CD8-positive, alpha-beta memory T cell (primary cell): ENCODE measurements around the gene SOWAHA. TPM values are rescaled to one million over a fixed set of nuclear protein-coding genes. Genes with fewer than 3 reads are reported as not detected.
"Not testable (repeated sequence)": the region's sequence is repeated elsewhere in the genome, so short reads cannot be mapped to it uniquely, and the experiment has no call there.

Experiments used
- CTCF ChIA-PET: fragments of 350-600 bp; sonication (Branson Sonifier 250); formaldehyde crosslinking; loops from one replicate; lab custom pipeline; 2021; ENCODE audit warnings: antibody characterized with exemption; lab: Charles Lee
- POLR2A ChIA-PET: fragments of 350-600 bp; sonication (Branson Sonifier 250); formaldehyde crosslinking; loops from one replicate; lab custom pipeline; 2021; ENCODE audit warnings: antibody characterized with exemption; lab: Charles Lee
- DNase-seq, 5 donors: peaks; one replicate each; pipeline versions ENCODE4 v3.0.0 to v3.0.0-alpha.2; 2020 to 2022; ENCODE audit warnings: mixed read lengths in 1 of 5
- H3K27ac ChIP-seq: one replicate; pipeline ENCODE4 v1.7.0; 2013; ENCODE audit warnings: low read depth, mild to moderate bottlenecking, low read length, moderate library complexity
- H3K27me3 ChIP-seq: 2 replicates; pipeline ENCODE4 v1.7.0; 2013; ENCODE audit warnings: low read length, mild to moderate bottlenecking; ENCODE audit not compliant: insufficient read depth, poor library complexity, severe bottlenecking
- H3K36me3 ChIP-seq: 2 replicates; pipeline ENCODE4 v1.7.0; 2013; ENCODE audit warnings: mild to moderate bottlenecking, low read length, moderate library complexity; ENCODE audit not compliant: insufficient read depth
- H3K4me1 ChIP-seq: 2 replicates; pipeline ENCODE4 v1.7.0; 2013; ENCODE audit warnings: mild to moderate bottlenecking, low read length, moderate library complexity; ENCODE audit not compliant: insufficient read depth
- H3K4me3 ChIP-seq: 2 replicates; pipeline ENCODE4 v1.7.0; 2013; ENCODE audit warnings: mild to moderate bottlenecking, low read length
- H3K9me3 ChIP-seq: 2 replicates; pipeline ENCODE4 v1.7.0; 2013; ENCODE audit warnings: mild to moderate bottlenecking, low read length
- H3K27ac Mint-ChIP-seq, 8 donors: one replicate each; pipeline ENCODE4 v1.8.0; 2020 to 2021; ENCODE audit warnings: mixed read lengths in 8 of 8, mild to moderate bottlenecking in 6 of 8, inconsistent platforms in 3 of 8, moderate library complexity in 3 of 8
- H3K27me3 Mint-ChIP-seq, 2 donors: one replicate each; pipeline ENCODE4 v1.8.0; 2020 to 2021; ENCODE audit warnings: mixed read lengths in 2 of 2, mild to moderate bottlenecking in 1 of 2, moderate library complexity in 1 of 2
- H3K36me3 Mint-ChIP-seq, 3 donors: one replicate each; pipeline ENCODE4 v1.8.0; 2020 to 2021; ENCODE audit warnings: mixed read lengths in 3 of 3, inconsistent platforms in 1 of 3, mild to moderate bottlenecking in 1 of 3
- H3K4me1 Mint-ChIP-seq, 3 donors: one replicate each; pipeline ENCODE4 v1.8.0; 2020 to 2021; ENCODE audit warnings: mixed read lengths in 3 of 3, inconsistent platforms in 1 of 3, mild to moderate bottlenecking in 1 of 3
- H3K4me3 Mint-ChIP-seq, 7 donors: one replicate each; pipeline ENCODE4 v1.8.0; 2020 to 2021; ENCODE audit warnings: mixed read lengths in 7 of 7, mild to moderate bottlenecking in 6 of 7, moderate library complexity in 4 of 7, inconsistent platforms in 2 of 7
- H3K9me3 Mint-ChIP-seq, 5 donors: one replicate each; pipeline ENCODE4 v1.8.0; 2020 to 2022; ENCODE audit warnings: mixed read lengths in 5 of 5, mild to moderate bottlenecking in 3 of 5, moderate library complexity in 2 of 5, inconsistent platforms in 1 of 5
- polyA plus RNA-seq: library from polyadenylated mRNA; unstranded; fragments of 300-500 nt; fragmentation: Illumina TruSeq; gene quantifications from one replicate; pipeline ENCODE4 v1.2.3, GENCODE V29; 2021
- total RNA-seq, 2 experiments: library from RNA; stranded (reverse); gene quantifications; one replicate each; pipeline ENCODE4 v1.2.3, GENCODE V29; 2021

Gene SOWAHA
- total and polyA plus RNA-seq, 3 experiments from 2014 or later: 0.07 TPM; not detected in 2

DNA sequence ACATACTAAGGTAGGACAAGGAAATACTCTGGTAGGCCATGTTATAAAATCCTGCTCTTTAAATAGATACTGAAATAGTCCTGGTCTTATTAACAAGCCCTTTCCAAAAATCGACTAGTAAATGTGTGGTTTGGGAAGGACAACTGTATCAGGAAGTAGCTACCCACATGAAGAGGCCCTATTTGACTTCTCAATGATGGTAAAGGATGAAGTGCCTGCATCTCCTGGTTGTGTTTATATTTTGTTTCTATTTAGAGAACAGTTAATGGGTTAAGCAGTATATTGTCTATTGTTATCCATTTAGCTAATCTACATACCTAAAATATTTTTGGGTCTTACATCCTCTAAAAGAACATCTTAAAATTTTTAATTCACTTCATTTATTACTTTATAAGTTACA lies 40.7 kb downstream of the SOWAHA start:
- CTCF ChIA-PET: interaction anchor here (1.0 kb wide), 1 partner anchor 24 kb away, joined by 3 read pairs; the partner anchor contains the start of gene SHROOM1
- Mint-ChIP-seq H3K9me3 (no peaks in the 10 kb centered on the region), H3K4me1 (no peaks in the 10 kb centered on the region), H3K27ac (no peak overlapping the region), H3K27me3 (peaks cover under 1 to 12% of the 10 kb centered on the region in 2 donors), H3K4me3 (no peak overlapping the region), H3K36me3 (peaks cover 0 to 4% (median 0%) of the 10 kb centered on the region in 3 donors)
- H3K4me3 ChIP-seq: no peak overlapping the region
- H3K27ac ChIP-seq: no peak overlapping the region
- H3K36me3 ChIP-seq: no peaks in the 10 kb centered on the region
- no peaks in the 10 kb centered on the region for H3K27me3 ChIP-seq
- no peaks in the 10 kb centered on the region for H3K4me1 ChIP-seq
- POLR2A ChIA-PET: no interaction called here
- no peaks in the 10 kb centered on the region for H3K9me3 ChIP-seq
- DNase-seq: no peak

DNA sequence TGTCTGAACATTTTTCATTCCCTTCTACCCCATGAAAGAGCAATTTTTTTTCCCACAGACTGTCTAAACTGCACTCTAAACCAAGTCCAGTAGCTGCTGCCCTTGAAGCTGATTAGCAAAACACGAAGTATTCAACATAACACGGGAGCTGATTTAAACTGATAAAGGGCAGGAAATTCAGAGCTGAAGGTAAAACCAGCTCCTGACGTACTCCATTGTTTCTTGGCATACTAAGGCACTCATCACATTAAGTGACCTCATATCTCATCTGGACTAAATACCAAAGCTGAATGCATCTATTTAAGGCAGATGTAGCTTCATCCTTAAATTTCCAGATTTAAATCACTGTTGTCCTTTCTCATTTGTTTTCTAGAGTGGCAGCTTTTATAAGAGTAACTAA lies 41.2 kb downstream of the SOWAHA start:
- ChIA-PET CTCF (interaction anchor here (1.0 to 1.8 kb wide), 2 partner anchors 24 to 34 kb away, joined by 3 to 4 read pairs; partner anchors contain the start of gene SHROOM1), POLR2A (no interaction called here)
- no peaks in the 10 kb centered on the region for H3K9me3 Mint-ChIP-seq
- no peak overlapping the region for H3K27ac Mint-ChIP-seq
- H3K4me1 Mint-ChIP-seq: no peaks in the 10 kb centered on the region
- peaks cover 3 to 12% of the 10 kb centered on the region in 2 donors for H3K27me3 Mint-ChIP-seq
- no peaks in the 10 kb centered on the region for H3K27me3 ChIP-seq
- no peak overlapping the region for H3K4me3 Mint-ChIP-seq
- H3K4me1 ChIP-seq: no peaks in the 10 kb centered on the region
- H3K36me3 ChIP-seq: no peaks in the 10 kb centered on the region
- H3K27ac ChIP-seq: no peak overlapping the region
- DNase-seq: no peak
- H3K36me3 Mint-ChIP-seq: peaks cover 0 to 4% (median 0%) of the 10 kb centered on the region in 3 donors
- no peak overlapping the region for H3K4me3 ChIP-seq
- H3K9me3 ChIP-seq: no peaks in the 10 kb centered on the region

DNA sequence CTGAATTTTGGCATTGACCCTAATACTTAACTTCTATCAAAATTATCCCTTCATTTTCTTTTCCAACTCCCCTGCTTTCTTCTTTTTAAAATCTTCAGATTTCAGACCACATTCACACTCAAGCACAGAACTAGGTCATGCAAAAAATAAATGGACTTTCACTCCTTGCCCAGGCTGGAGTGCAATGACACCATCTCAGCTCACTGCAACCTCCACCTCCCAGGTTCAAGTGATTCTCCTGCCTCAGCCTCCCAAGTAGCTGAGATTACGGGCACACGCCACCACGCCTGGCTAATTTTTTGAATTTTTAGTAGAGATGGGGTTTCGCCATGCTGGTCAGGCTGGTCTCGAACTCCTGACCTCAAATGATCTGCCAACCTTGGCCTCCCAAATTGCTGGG lies 41.9 kb downstream of the SOWAHA start:
- not testable (repeated sequence) for H3K4me3 ChIP-seq, H3K27ac ChIP-seq, H3K36me3 ChIP-seq, H3K27me3 ChIP-seq, H3K9me3 Mint-ChIP-seq, H3K4me1 Mint-ChIP-seq, DNase-seq, H3K9me3 ChIP-seq, H3K4me1 ChIP-seq, H3K36me3 Mint-ChIP-seq, H3K4me3 Mint-ChIP-seq
- POLR2A ChIA-PET: interaction anchor here (0.6 kb wide), 1 partner anchor 14 kb away, joined by 3 read pairs; no protein-coding TSS in a partner anchor
- Mint-ChIP-seq H3K27ac (peak overlapping the region in 1 of 8 donors; percentile 79), H3K27me3 (peaks cover 3 to 12% of the 10 kb centered on the region in 2 donors)
- CTCF ChIA-PET: interaction anchor here (1.0 to 1.8 kb wide), 2 partner anchors 25 to 34 kb away, joined by 3 to 4 read pairs; partner anchors contain the start of gene SHROOM1

DNA sequence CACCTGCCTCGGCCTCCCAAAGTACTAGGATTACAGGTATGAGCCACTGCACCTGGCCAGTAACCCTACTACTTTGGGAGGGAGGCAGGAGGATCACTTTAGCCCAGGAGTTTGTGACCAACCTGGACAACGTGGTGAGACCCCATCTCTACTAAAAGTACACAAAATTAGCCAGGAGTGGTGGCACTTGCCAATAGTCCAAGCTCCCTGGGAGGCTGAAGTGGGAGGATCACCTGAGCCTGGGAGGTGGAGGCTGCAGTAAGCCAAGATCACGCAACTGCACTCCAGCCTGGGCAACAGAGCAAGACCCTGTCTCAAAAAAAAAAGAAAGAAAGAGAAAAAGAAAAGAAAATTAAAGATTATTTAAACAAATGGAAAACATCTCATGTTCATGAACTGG lies 42.9 kb downstream of the SOWAHA start:
- no peak overlapping the region for H3K4me3 Mint-ChIP-seq
- ChIA-PET CTCF (interaction anchor here (1.8 kb wide), 1 partner anchor 35 kb away, joined by 4 read pairs; no protein-coding TSS in a partner anchor), POLR2A (no interaction called here)
- no peaks in the 10 kb centered on the region for H3K27me3 ChIP-seq
- H3K9me3 ChIP-seq: no peaks in the 10 kb centered on the region
- no peaks in the 10 kb centered on the region for H3K4me1 ChIP-seq
- H3K4me1 Mint-ChIP-seq: no peaks in the 10 kb centered on the region
- H3K36me3 Mint-ChIP-seq: peaks cover 0 to 4% (median 0%) of the 10 kb centered on the region in 3 donors
- no peaks in the 10 kb centered on the region for H3K9me3 Mint-ChIP-seq
- H3K27ac ChIP-seq: no peak overlapping the region
- peaks cover 3 to 12% of the 10 kb centered on the region in 2 donors for H3K27me3 Mint-ChIP-seq
- H3K36me3 ChIP-seq: no peaks in the 10 kb centered on the region
- no peak overlapping the region for H3K27ac Mint-ChIP-seq
- H3K4me3 ChIP-seq: no peak overlapping the region
- no peak for DNase-seq

DNA sequence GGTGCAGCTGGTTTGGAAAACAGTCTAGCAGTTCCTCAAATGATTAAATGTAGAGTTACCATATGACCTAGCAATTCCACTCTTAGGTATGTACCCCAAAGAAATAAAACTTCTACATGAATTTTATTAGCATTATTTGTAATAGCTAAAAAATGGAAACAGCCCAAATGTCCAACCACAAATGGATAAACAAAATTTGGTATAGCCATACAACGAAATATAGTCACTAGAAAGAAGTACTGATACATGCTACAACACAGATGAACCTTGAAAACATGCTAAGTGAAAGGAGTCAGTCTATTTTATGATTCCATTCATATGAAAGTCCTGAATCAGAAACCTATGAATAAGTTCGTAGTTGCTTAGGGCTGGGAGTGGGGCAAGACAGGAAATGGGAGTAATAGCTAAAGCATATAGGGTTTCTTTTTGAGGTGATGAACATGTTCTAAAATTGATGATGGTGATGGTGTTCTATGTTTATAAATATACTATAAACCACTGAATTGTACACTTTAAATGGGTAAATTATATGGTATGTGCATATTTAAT lies 46.9 kb downstream of the SOWAHA start:
- no peaks in the 10 kb centered on the region for H3K27me3 ChIP-seq
- no peaks in the 10 kb centered on the region for H3K36me3 ChIP-seq
- H3K9me3 ChIP-seq: no peaks in the 10 kb centered on the region
- no peak overlapping the region for H3K27ac ChIP-seq
- no peak overlapping the region for H3K27ac Mint-ChIP-seq
- ChIA-PET CTCF (interaction anchor here (0.9 kb wide), 1 partner anchor 30 kb away, joined by 4 read pairs; the partner anchor contains the start of gene SHROOM1), POLR2A (interaction anchor here (0.5 kb wide), 1 partner anchor 18 kb away, joined by 3 read pairs; no protein-coding TSS in a partner anchor)
- H3K4me3 Mint-ChIP-seq: no peak overlapping the region
- no peaks in the 10 kb centered on the region for H3K4me1 Mint-ChIP-seq
- H3K4me1 ChIP-seq: no peaks in the 10 kb centered on the region
- no peak overlapping the region for H3K4me3 ChIP-seq
- H3K27me3 Mint-ChIP-seq: peaks cover 3 to 9% of the 10 kb centered on the region in 2 donors
- no peak for DNase-seq
- H3K36me3 Mint-ChIP-seq: peaks cover 0 to 4% (median 0%) of the 10 kb centered on the region in 3 donors
- no peaks in the 10 kb centered on the region for H3K9me3 Mint-ChIP-seq

DNA sequence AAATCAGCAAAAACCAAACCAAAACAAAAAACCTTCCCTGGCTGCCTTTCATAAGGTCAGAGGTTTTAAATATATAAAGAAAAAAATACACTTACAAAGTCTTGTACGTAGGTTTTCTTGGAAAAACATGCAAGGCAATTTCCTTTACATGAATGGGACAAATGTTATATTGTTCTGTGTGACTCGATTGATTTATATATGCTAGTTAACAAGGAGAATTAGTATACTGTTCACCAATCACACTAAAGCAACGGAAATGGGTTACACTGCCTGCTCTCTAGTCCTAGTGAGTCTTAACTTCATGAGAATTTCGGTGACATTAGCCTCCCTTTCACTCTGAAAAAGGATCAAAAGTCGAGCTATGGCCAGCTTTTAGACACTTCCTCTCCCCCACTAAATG lies 47.6 kb downstream of the SOWAHA start:
- Mint-ChIP-seq H3K36me3 (peaks cover 0 to 4% (median 0%) of the 10 kb centered on the region in 3 donors), H3K4me1 (peaks cover 5 to 6% (median 5%) of the 10 kb centered on the region in 3 donors), H3K27ac (no peak overlapping the region), H3K27me3 (peaks cover 3 to 9% of the 10 kb centered on the region in 2 donors), H3K4me3 (no peak overlapping the region), H3K9me3 (no peaks in the 10 kb centered on the region)
- no peaks in the 10 kb centered on the region for H3K27me3 ChIP-seq
- no peak overlapping the region for H3K27ac ChIP-seq
- ChIA-PET POLR2A (interaction anchor here (0.5 kb wide), 1 partner anchor 19 kb away, joined by 3 read pairs; no protein-coding TSS in a partner anchor), CTCF (interaction anchor here (0.9 kb wide), 1 partner anchor 31 kb away, joined by 4 read pairs; the partner anchor contains the start of gene SHROOM1)
- no peak overlapping the region for H3K4me3 ChIP-seq
- H3K4me1 ChIP-seq: peaks cover 5% of the 10 kb centered on the region
- H3K36me3 ChIP-seq: no peaks in the 10 kb centered on the region
- no peaks in the 10 kb centered on the region for H3K9me3 ChIP-seq
- no peak for DNase-seq

DNA sequence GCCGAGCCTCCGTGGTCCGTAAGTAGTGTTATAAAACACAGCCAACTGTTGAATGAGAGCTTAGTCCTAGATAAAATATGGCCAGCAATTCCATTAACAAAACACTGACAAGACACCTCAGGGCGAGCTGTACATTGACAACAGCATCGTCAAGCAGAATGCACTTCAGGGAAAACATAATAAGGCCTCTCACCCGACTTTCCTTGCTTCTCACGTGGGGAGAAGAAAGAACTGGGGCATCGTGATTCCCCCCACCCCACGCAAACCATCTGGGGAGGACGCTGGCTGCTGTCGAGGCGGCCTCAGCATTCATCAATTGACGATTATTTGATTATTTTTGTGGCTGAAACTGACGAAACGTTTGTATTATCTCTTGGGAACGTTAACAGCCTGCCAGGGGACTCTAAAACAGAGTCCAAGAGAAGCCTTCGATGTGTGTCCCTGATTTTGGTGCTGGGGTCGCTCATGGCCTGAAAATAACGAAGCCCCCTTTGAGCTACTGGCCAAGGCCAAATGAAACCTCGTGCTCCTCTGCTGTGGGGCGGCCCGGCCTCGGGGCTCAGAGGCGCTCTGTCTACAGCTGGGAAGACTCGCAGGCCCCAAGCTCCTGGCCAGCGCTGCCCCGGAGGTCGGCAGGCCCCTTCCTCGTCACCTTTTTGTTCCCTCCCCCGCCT lies 52.7 kb downstream of the SOWAHA start:
- Histone ChIP-seq H3K4me1 (peaks cover 17% of the 10 kb centered on the region), H3K27me3 (no peaks in the 10 kb centered on the region), H3K9me3 (no peaks in the 10 kb centered on the region), H3K36me3 (no peaks in the 10 kb centered on the region), H3K4me3 (peak overlapping the region; percentile 88), H3K27ac (peak overlapping the region; percentile 96)
- ChIA-PET CTCF (interaction anchor here (0.7 to 1.6 kb wide), 8 partner anchors 17 to 479 kb away, joined by 3 to 4 read pairs (median 3); partner anchors contain the start of gene CCNI2), POLR2A (interaction anchor here (0.6 to 2.4 kb wide), 3 partner anchors 98 to 186 kb away, joined by 3 to 9 read pairs (median 4); partner anchors contain the start of genes HSPA4 and KIF3A)
- no peaks in the 10 kb centered on the region for H3K9me3 Mint-ChIP-seq
- H3K27ac Mint-ChIP-seq: peak overlapping the region; percentile 92 to 100 (median 100)
- peaks cover 23 to 37% (median 35%) of the 10 kb centered on the region in 3 donors for H3K4me1 Mint-ChIP-seq
- peak overlapping the region; percentile 90 to 100 (median 99) for H3K4me3 Mint-ChIP-seq
- H3K36me3 Mint-ChIP-seq: peaks cover 0 to 37% (median 3%) of the 10 kb centered on the region in 3 donors
- no peak for DNase-seq
- H3K27me3 Mint-ChIP-seq: peaks cover 0 to 2% of the 10 kb centered on the region in 2 donors
